ENCODE results near the gene CCDC102B.

GRCh38 chr18:68940039-68940438 is 142.2 kb downstream of the CCDC102B start:
- TF ChIP-seq POLR2A (IDR thresholded peaks at IDR 0.05): no peak
- TF ChIP-seq CTCF (IDR thresholded peaks at IDR 0.05): no peak
